SU-DHL-6 (cell line): ENCODE results near the gene C2orf80.
"Not testable (repeated sequence)": the region's sequence is repeated elsewhere in the genome, so short reads cannot be mapped to it uniquely, and the experiment has no call there.

ENCODE experiments used
- H2AFZ ChIP-seq: fragments of 200-600 bp; sonication (generic); 2 replicates; pipeline ENCODE4 v1.6.1; 2014; ENCODE audit warnings: low read depth, mild to moderate bottlenecking, moderate library complexity, mixed read lengths, antibody characterized with exemption, low read length; ENCODE audit not compliant: severe bottlenecking
- H3F3A ChIP-seq: fragments of 200-600 bp; shearing (Covaris generic); 2 replicates; pipeline ENCODE4 v1.6.0; 2016; ENCODE audit warnings: antibody characterized with exemption, mild to moderate bottlenecking; ENCODE audit not compliant: insufficient read depth
- H3K27ac ChIP-seq: fragments of 200-600 bp; sonication (generic); 2 replicates; pipeline ENCODE4 v1.5.1; 2016; ENCODE audit warnings: low read depth, mild to moderate bottlenecking, low read length, moderate library complexity, mixed read lengths
- H3K27me3 ChIP-seq: fragments of 200-600 bp; sonication (generic), shearing (Covaris generic); 2 replicates; pipeline ENCODE4 v1.6.0; 2014; ENCODE audit warnings: mild to moderate bottlenecking, low read length
- H3K36me3 ChIP-seq: fragments of 200-600 bp; sonication (generic); 2 replicates; pipeline ENCODE4 v1.6.1; 2014; ENCODE audit warnings: mild to moderate bottlenecking, low read length, mixed read lengths
- H3K4me2 ChIP-seq: fragments of 300-600, 200-600 bp; shearing (Covaris generic), sonication (generic); 2 replicates; pipeline ENCODE4 v1.6.0; 2014; ENCODE audit warnings: low read length, low read depth, mild to moderate bottlenecking; ENCODE audit not compliant: poor library complexity, severe bottlenecking
- H3K4me3 ChIP-seq: fragments of 200-600 bp; sonication (generic); 2 replicates; pipeline ENCODE4 v1.5.1; 2014; ENCODE audit warnings: antibody characterized with exemption, low read length, mild to moderate bottlenecking, mixed read lengths; ENCODE audit not compliant: insufficient read depth, poor library complexity, severe bottlenecking
- H3K79me2 ChIP-seq: fragments of 200-600 bp; sonication (generic); 2 replicates; pipeline ENCODE4 v1.6.1; 2014; ENCODE audit warnings: mild to moderate bottlenecking, low read length, moderate library complexity; ENCODE audit not compliant: insufficient read depth
- H3K9ac ChIP-seq: fragments of 200-600 bp; sonication (generic); 2 replicates; pipeline ENCODE4 v1.7.0; 2014; ENCODE audit warnings: mild to moderate bottlenecking, low read length
- H3K9me2 ChIP-seq: fragments of 200-600 bp; sonication (generic); replicated peaks from 2 replicates; pipeline ENCODE4 v1.6.1; 2014; ENCODE audit warnings: low read length; ENCODE audit not compliant: insufficient read depth
- H3K9me3 ChIP-seq: fragments of 200-600 bp; sonication (generic); 2 replicates; pipeline ENCODE4 v1.6.1; 2014; ENCODE audit warnings: low read length, mixed read lengths; ENCODE audit not compliant: insufficient read depth
- H4K20me1 ChIP-seq: fragments of 200-600 bp; sonication (generic); 2 replicates; pipeline ENCODE4 v1.6.1; 2014; ENCODE audit warnings: low read depth, mild to moderate bottlenecking, antibody characterized with exemption, low read length, moderate library complexity, mixed read lengths
- CTCF ChIP-seq: fragments of 200-600 bp; sonication (generic); IDR thresholded peaks from one replicate; pipeline ENCODE4 v1.5.1; 2017; ENCODE audit warnings: antibody characterized with exemption, mild to moderate bottlenecking, low read length, moderate library complexity; ENCODE audit not compliant: insufficient read depth, poor library complexity, severe bottlenecking
- EZH2phosphoT487 ChIP-seq: fragments of 200-600 bp; sonication (generic), shearing (Covaris generic); conservative IDR thresholded peaks from 2 replicates; pipeline ENCODE4 v1.6.1; 2018; ENCODE audit warnings: mild to moderate bottlenecking, antibody characterized with exemption, low read length, moderate library complexity, mixed read lengths

The C2orf80 gene

GRCh38 chr2:208142240-208142924 lies 47.4 kb downstream of the C2orf80 start:
- Histone ChIP-seq H3K9me3 (no peaks in the 10 kb centered on the region), H3K27me3 (no peaks in the 10 kb centered on the region)

GRCh38 chr2:208139447-208139846 lies 50.4 kb downstream of the C2orf80 start:
- Histone ChIP-seq H3K27ac (no peak overlapping the region), H3K4me3 (no peak overlapping the region), H3K9me3 (no peaks in the 10 kb centered on the region), H3K27me3 (no peaks in the 10 kb centered on the region), H4K20me1 (no peaks in the 10 kb centered on the region), H2AFZ (no peak overlapping the region), H3K9me2 (no peaks in the 10 kb centered on the region), H3K4me2 (no peak overlapping the region), H3K9ac (no peak overlapping the region), H3F3A (no peaks in the 10 kb centered on the region), H3K36me3 (no peaks in the 10 kb centered on the region), H3K79me2 (no peaks in the 10 kb centered on the region)
- TF ChIP-seq EZH2phosphoT487 (no peak), CTCF (no peak)

More at GRCh38 chr2:208142240-208142924, 47.4 kb downstream of the C2orf80 start:
- Histone ChIP-seq H3K9ac (no peak overlapping the region), H3K4me3 (no peak overlapping the region), H3K36me3 (no peaks in the 10 kb centered on the region), H3K9me2 (no peaks in the 10 kb centered on the region), H4K20me1 (no peaks in the 10 kb centered on the region), H3F3A (no peaks in the 10 kb centered on the region), H2AFZ (no peak overlapping the region), H3K4me2 (no peak overlapping the region), H3K27ac (no peak overlapping the region), H3K79me2 (no peaks in the 10 kb centered on the region)
- TF ChIP-seq CTCF: no peak
- TF ChIP-seq EZH2phosphoT487: no peak

- not testable (repeated sequence) for H3K4me3 ChIP-seq, H3K27ac ChIP-seq, H3F3A ChIP-seq, H3K79me2 ChIP-seq, H3K27me3 ChIP-seq, H3K9me3 ChIP-seq, H4K20me1 ChIP-seq, H3K4me2 ChIP-seq, H3K36me3 ChIP-seq, H3K9me2 ChIP-seq, H3K9ac ChIP-seq, H2AFZ ChIP-seq
Measured at GRCh38 chr2:208138334-208138733, 51.5 kb downstream of the C2orf80 start.

GRCh38 chr2:208136716-208137094 lies 53.1 kb downstream of the C2orf80 start:
- no peaks in the 10 kb centered on the region for H3K79me2 ChIP-seq
- no peaks in the 10 kb centered on the region for H4K20me1 ChIP-seq
- no peak overlapping the region for H3K9ac ChIP-seq
- no peak for TF ChIP-seq EZH2phosphoT487
- TF ChIP-seq CTCF: no peak
- no peak overlapping the region for H3K4me3 ChIP-seq
- H3F3A ChIP-seq: no peaks in the 10 kb centered on the region
- H3K36me3 ChIP-seq: no peaks in the 10 kb centered on the region
- H3K27ac ChIP-seq: no peak overlapping the region
- no peaks in the 10 kb centered on the region for H3K9me2 ChIP-seq
- no peaks in the 10 kb centered on the region for H3K9me3 ChIP-seq
- no peak overlapping the region for H3K4me2 ChIP-seq
- H2AFZ ChIP-seq: no peak overlapping the region
- H3K27me3 ChIP-seq: no peaks in the 10 kb centered on the region
